HG02852 (cell line): ENCODE data around the gene MRPS27.
A peak's percentile ranks its signal among the peaks of the same experiment; 100 is the strongest.

ENCODE experiments used
- ATAC-seq: cut with Tn5 transposase; IDR thresholded peaks from one replicate; pipeline ENCODE4 v1.9.1; 2021; ENCODE audit warnings: mild to moderate bottlenecking, moderate library complexity; ENCODE audit not compliant: unreplicated experiment

Gene MRPS27

GRCh38 chr5:72319976-72320752, at the start of gene MRPS27, which contains the start of gene PTCD2:
Gene MRPS27, minus strand, starts transcription at chr5:72320240. Its CDS starts 19 bp downstream, at chr5:72320221.
Gene PTCD2, plus strand, starts transcription at chr5:72320373. Its CDS starts 10 bp downstream, at chr5:72320383.
- peak; percentile 98 for ATAC-seq

- no peak for ATAC-seq
These were observed 49.7 kb upstream of the MRPS27 start for GRCh38 chr5:72369711-72370110.

- no peak for ATAC-seq
These were observed 49.3 kb upstream of the MRPS27 start for GRCh38 chr5:72369301-72369700.

- no peak for ATAC-seq
These were observed 48.2 kb upstream of the MRPS27 start for GRCh38 chr5:72368271-72368670.

- peak; percentile 71 for ATAC-seq
These were observed 46.4 kb upstream of the MRPS27 start for GRCh38 chr5:72366324-72366976.

GRCh38 chr5:72364951-72365350, 44.9 kb upstream of the MRPS27 start:
- ATAC-seq = no peak

GRCh38 chr5:72364171-72364570, 44.1 kb upstream of the MRPS27 start:
- no peak for ATAC-seq

- no peak for ATAC-seq
These were observed 43.2 kb upstream of the MRPS27 start for GRCh38 chr5:72363166-72363802.

- no peak for ATAC-seq
These were observed 39.8 kb upstream of the MRPS27 start for GRCh38 chr5:72359886-72360285.

GRCh38 chr5:72358925-72359324, 38.9 kb upstream of the MRPS27 start:
- no peak for ATAC-seq

- ATAC-seq = no peak
These were observed 36.3 kb upstream of the MRPS27 start for GRCh38 chr5:72356361-72356760.

- ATAC-seq = no peak
These were observed 35.8 kb upstream of the MRPS27 start for GRCh38 chr5:72355706-72356299.

GRCh38 chr5:72353046-72353445, 33.0 kb upstream of the MRPS27 start:
- no peak for ATAC-seq

- no peak for ATAC-seq
These were observed 32.6 kb upstream of the MRPS27 start for GRCh38 chr5:72352616-72353015.

GRCh38 chr5:72351376-72351775, 31.3 kb upstream of the MRPS27 start:
- ATAC-seq = no peak

GRCh38 chr5:72347801-72348308, 27.8 kb upstream of the MRPS27 start:
- ATAC-seq = no peak

- ATAC-seq = no peak
These were observed 26.4 kb upstream of the MRPS27 start for GRCh38 chr5:72346398-72346797.

GRCh38 chr5:72338689-72339209, 18.7 kb upstream of the MRPS27 start:
- no peak for ATAC-seq

- no peak for ATAC-seq
These were observed 17.1 kb upstream of the MRPS27 start for GRCh38 chr5:72337159-72337558.

- ATAC-seq = no peak
These were observed 10.7 kb upstream of the MRPS27 start for GRCh38 chr5:72330712-72331111.

GRCh38 chr5:72328172-72328571, 8.1 kb upstream of the MRPS27 start:
- no peak for ATAC-seq
